HG03060 (cell line): ENCODE data around the gene XPNPEP3.
"Not testable (repeated sequence)": the region's sequence is repeated elsewhere in the genome, so short reads cannot be mapped to it uniquely, and the experiment has no call there.

Experiments
- ATAC-seq: cut with Tn5 transposase; IDR thresholded peaks from one replicate; pipeline ENCODE4 v1.9.1; 2021; ENCODE audit warnings: low read depth, moderate number of reproducible peaks; ENCODE audit not compliant: unreplicated experiment

The XPNPEP3 gene

DNA sequence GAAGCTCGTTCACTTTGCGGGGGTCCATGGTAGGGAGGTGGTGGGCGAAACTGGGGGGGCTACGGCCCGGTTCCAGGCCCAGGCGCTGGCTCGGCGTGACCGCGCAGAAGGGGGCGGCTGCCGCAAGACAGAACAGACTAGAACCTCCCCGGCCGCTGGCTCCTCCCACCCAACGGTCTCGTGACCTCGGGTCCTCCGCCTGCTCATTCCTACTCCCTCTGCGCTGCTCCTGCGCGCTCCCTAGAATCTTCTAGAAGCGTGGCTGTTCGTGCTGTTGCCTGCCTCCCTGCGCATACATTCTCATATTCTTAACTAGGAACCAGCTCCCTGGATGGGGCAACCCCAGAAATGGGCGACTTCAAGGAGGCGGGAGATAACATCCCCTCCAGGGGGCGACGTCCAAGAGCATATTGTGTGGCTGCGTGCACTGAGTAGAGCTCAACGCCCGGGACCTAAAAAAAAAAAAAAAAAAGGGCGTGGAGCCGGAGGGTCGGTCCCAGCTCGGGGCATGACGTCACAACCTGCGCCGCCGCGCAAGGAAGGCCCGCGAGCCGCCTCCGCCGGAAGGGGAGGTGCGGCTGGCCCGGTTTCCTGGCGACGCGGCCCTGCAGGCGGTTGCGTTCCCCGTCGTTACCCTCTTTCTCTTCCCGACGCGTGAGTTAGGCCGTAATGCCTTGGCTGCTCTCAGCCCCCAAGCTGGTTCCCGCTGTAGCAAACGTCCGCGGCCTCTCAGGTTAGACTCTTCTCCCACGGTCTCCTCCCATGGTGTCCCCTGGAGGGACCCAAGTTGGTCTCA, at the start of gene XPNPEP3, which contains the start of gene ST13:
Gene XPNPEP3, plus strand, starts transcription at position 636 of the 796 bp plus-strand sequence. Its CDS starts 34 bp downstream, at position 670.
Gene ST13, minus strand, starts transcription at position 127 of the 796 bp plus-strand sequence. Its CDS starts 99 bp downstream, at position 28.
- ATAC-seq: peak; percentile 57

GRCh38 chr22:40808018-40808841, 48.7 kb upstream of the XPNPEP3 start:
- ATAC-seq: no peak

DNA sequence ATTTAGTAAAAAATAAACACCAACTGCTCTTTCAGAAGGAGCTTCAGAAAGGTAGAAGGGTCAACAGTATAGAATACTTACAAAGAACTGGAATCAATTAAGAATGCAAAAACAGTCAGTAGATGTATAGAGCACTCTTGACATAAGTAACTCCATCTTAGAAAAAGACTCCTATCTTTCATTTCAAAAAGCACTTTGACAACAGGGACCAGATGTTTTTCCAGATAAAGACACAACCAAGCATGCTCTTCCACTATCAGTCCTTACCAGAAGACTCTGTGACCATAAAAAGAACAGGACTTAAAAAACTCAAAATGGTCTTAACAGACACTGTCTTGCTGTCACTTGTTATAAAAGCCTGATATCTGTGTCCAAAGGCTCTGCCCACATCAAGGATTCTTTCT, 43.0 kb upstream of the XPNPEP3 start:
- ATAC-seq: no peak

- no peak for ATAC-seq
Observed at GRCh38 chr22:40817737-40818136, 39.2 kb upstream of the XPNPEP3 start.

GRCh38 chr22:40818192-40818746, 38.7 kb upstream of the XPNPEP3 start:
- no peak for ATAC-seq

GRCh38 chr22:40818747-40819598, 38.0 kb upstream of the XPNPEP3 start, which contains the start of gene SLC25A17:
Gene SLC25A17, minus strand, starts transcription at chr22:40819346. Its CDS starts 98 bp downstream, at chr22:40819248.
- no peak for ATAC-seq

DNA sequence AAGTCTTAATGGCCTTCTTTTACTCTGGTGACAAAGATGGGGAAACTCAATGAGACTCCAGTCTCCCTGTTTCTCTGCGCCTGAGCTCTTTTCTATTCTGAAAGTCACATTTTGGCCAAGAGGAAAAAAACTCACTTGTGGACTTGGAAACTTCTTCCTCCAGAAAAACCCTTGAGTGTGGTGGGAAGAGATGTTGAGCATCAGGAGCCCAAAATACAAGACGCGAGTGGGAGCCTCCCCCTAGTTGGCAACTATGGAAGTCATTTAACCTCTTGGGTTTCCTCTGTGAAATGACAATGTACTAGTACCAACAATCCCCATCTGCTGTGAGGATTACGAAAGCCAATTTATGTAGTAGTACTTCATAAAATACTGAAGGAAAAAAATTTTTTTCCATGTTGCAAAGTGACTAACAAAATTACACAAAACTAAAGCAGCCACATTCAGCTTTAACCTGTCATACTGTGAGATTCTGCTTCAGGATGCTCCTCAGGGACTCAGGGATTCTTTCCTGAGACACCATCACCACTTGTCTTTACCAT, 37.3 kb upstream of the XPNPEP3 start:
- no peak for ATAC-seq

GRCh38 chr22:40823426-40823825, 33.5 kb upstream of the XPNPEP3 start:
- no peak for ATAC-seq

- not testable (repeated sequence) for ATAC-seq
Observed at GRCh38 chr22:40826292-40826691, 30.7 kb upstream of the XPNPEP3 start.

DNA sequence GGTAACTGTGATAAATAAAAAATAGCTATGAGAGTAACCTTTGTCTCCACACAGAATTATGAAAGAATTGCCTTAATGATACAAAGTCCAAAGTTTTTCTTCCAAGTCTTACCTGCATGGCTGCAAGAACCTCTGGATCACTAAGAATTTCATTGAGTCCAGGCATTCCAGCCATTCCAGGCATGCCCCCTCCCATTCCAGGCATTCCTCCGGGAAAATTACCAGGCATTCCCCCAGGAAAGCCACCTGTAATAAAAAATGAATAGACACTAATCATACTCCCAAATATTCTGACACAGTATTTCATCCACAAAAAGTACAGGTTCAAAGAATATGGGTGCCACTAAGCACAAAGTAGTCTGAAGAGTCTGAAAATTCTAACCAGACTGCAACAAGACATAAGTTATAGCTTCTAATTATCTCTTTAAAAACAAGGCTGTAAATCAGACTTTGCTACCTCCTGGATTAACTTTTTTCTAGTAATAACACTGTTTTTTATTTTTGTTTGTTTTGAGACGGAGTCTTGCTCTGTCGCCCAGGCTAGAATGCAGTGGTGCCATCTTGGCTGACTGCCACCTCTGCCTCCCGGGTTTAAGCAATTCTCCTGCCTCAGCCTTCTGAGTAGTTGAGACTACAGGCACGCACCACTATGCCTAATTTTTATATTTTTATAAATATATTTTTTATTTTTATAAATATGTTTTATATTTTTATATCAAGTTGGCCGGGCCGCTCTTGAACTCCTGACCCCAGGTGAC, 29.8 kb upstream of the XPNPEP3 start:
- ATAC-seq: no peak

DNA sequence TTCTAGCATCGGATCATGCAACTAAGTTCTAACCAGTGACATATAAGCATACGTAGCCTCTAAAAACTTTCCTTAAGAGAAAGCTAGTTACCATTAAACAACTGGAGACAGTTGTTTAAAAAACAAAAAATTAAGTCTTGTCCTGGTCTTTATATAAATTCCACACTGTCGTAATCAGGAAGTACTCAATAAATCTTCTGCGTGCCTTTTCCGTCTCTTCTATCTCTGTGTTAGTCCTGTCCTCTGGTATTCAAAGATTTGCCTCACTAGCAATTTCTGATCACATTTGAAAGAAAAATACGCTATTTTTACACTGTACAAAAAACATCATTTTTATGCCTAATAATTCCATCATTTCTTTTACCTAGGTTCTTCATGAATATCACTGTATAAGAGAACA, 27.8 kb upstream of the XPNPEP3 start:
- ATAC-seq: no peak

DNA sequence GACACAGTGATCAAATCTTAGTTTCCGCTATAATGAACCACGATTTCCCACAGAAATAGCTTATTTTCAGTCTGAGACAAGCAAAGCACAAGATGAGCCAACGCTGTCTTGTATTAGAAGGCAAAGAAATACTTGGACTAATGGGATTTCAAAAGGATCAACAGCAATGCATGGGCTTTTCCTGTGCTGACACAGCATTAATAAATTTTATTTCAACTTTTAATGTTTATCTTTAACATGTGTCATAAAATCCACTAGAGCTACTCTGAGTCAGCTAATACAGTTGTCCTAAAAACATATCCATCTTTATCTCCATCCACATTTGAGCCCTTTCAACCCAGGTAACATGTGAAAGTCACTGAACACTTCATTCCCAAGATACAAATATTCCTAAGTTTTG, 22.3 kb upstream of the XPNPEP3 start:
- no peak for ATAC-seq

- ATAC-seq: no peak
Observed at GRCh38 chr22:40838486-40838885, 18.5 kb upstream of the XPNPEP3 start.

GRCh38 chr22:40844951-40845350, 12.0 kb upstream of the XPNPEP3 start:
- ATAC-seq: no peak

- not testable (repeated sequence) for ATAC-seq
Observed at GRCh38 chr22:40845816-40846215, 11.1 kb upstream of the XPNPEP3 start.

DNA sequence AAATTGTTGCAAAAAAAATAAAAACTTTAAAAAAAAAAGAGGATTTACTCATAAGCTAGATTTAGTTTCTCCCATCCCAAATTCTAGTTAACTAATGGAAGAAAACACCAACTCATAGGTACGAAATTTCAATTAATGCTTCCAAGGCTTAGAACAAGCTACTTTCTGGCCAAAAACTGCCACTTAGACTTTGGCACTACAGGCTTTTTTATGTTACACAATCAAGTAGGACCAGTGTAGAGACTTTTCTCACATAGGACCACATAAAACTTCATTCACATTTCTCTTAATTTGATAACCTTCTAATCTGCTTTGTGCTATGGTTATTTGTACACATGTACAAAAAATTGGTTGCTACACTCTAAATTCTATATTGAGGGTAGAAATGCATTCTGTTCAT, 3.6 kb upstream of the XPNPEP3 start:
- no peak for ATAC-seq

GRCh38 chr22:40853961-40854360, 3.0 kb upstream of the XPNPEP3 start:
- no peak for ATAC-seq

- ATAC-seq: no peak
Observed at GRCh38 chr22:40855071-40855978, 1.6 kb upstream of the XPNPEP3 start.
